MCF 10A (cell line): ENCODE measurements around the gene PDCD6IP. TPM values are rescaled to one million over a fixed set of nuclear protein-coding genes. Genes with fewer than 3 reads are reported as not detected.
A peak's percentile ranks its signal among the peaks of the same experiment; 100 is the strongest.
"Not testable (repeated sequence)": the region's sequence is repeated elsewhere in the genome, so short reads cannot be mapped to it uniquely, and the experiment has no call there.

Experiments
- BruUV-seq: library from RNA; stranded (reverse); fragments of 400-500 nt; replicated peaks from 2 replicates; lab custom pipeline; 2021; lab: Mats Ljungman, UMichigan
- CTCF ChIA-PET: fragments of 300-600 bp; sonication (Branson Sonifier 250); formaldehyde crosslinking; extraction: SDS; loops from one replicate; lab custom pipeline; 2021; ENCODE audit warnings: antibody characterized with exemption, inconsistent platforms; lab: Yijun Ruan, JAX
- POLR2A ChIA-PET: fragments of 300-600, 350-650 bp; sonication (Branson Sonifier 250); formaldehyde crosslinking; extraction: SDS; loops from one replicate; lab custom pipeline; 2020; ENCODE audit warnings: antibody characterized with exemption, inconsistent platforms; lab: Yijun Ruan, JAX
- DNase-seq: peaks from one replicate; pipeline ENCODE4 v3.0.0-alpha.2; 2018; ENCODE audit not compliant: unreplicated experiment
- H3K27ac Mint-ChIP-seq: one replicate; pipeline ENCODE4 v1.8.0; 2022; ENCODE audit warnings: mild to moderate bottlenecking, low read depth, mixed read lengths; ENCODE audit not compliant: unreplicated experiment
- H3K27me3 Mint-ChIP-seq: one replicate; pipeline ENCODE4 v1.8.0; 2022; ENCODE audit warnings: mixed read lengths; ENCODE audit not compliant: insufficient read depth, unreplicated experiment
- H3K36me3 Mint-ChIP-seq: one replicate; pipeline ENCODE4 v1.8.0; 2022; ENCODE audit warnings: mild to moderate bottlenecking, moderate library complexity, mixed read lengths; ENCODE audit not compliant: insufficient read depth, unreplicated experiment
- H3K4me1 Mint-ChIP-seq: one replicate; pipeline ENCODE4 v1.8.0; 2022; ENCODE audit warnings: mixed read lengths; ENCODE audit not compliant: insufficient read depth, unreplicated experiment
- H3K4me3 Mint-ChIP-seq: one replicate; pipeline ENCODE4 v1.8.0; 2022; ENCODE audit warnings: mild to moderate bottlenecking, moderate library complexity, mixed read lengths; ENCODE audit not compliant: unreplicated experiment
- H3K9me3 Mint-ChIP-seq: one replicate; pipeline ENCODE4 v1.8.0; 2022; ENCODE audit warnings: mixed read lengths; ENCODE audit not compliant: unreplicated experiment
- CTCF ChIP-seq: fragments of 200-600 bp; IDR thresholded peaks from one replicate; pipeline ENCODE4 v1.8.0; 2022; ENCODE audit warnings: antibody characterized with exemption, mild to moderate bottlenecking; ENCODE audit not compliant: unreplicated experiment
- intact Hi-C: fragments of 100-400 bp; cut with micrococcal nuclease; formaldehyde crosslinking; loops from 2 replicates; pipeline ENCODE4 v1.14.1; 2022
- total RNA-seq: library from RNA; stranded (reverse); gene quantifications from 2 replicates; pipeline ENCODE4 v1.2.3, GENCODE V29; 2022

Gene PDCD6IP
- total RNA-seq, 1 experiment from 2014 or later: 286 TPM

GRCh38 chr3:33751336-33751735 lies 47.1 kb upstream of the PDCD6IP start:
- Mint-ChIP-seq H3K9me3 (peaks cover 13% of the 10 kb centered on the region), H3K36me3 (no peaks in the 10 kb centered on the region), H3K4me3 (no peak overlapping the region), H3K27me3 (no peaks in the 10 kb centered on the region), H3K27ac (no peak overlapping the region), H3K4me1 (peaks cover 6% of the 10 kb centered on the region)
- BruUV-seq: no TSS peak
- DNase-seq: peak; percentile 4
- CTCF ChIA-PET: interaction anchor here (0.8 to 1.4 kb wide), 3 partner anchors 26 to 115 kb away, joined by 3 to 7 read pairs (median 4); no protein-coding TSS in a partner anchor
- intact Hi-C loops: no loop called here
- TF ChIP-seq CTCF: no peak
- POLR2A ChIA-PET: interaction anchor here (0.9 to 1.2 kb wide), 3 partner anchors 23 to 47 kb away, joined by 3 to 5 read pairs (median 4); partner anchors contain the start of gene PDCD6IP

- POLR2A ChIA-PET, DNase-seq, H3K36me3 Mint-ChIP-seq, H3K4me3 Mint-ChIP-seq, BruUV-seq, CTCF ChIA-PET, intact Hi-C loops, H3K27ac Mint-ChIP-seq, H3K27me3 Mint-ChIP-seq: not testable (repeated sequence)
- Mint-ChIP-seq H3K4me1 (peaks cover 14% of the 10 kb centered on the region), H3K9me3 (peaks cover 20% of the 10 kb centered on the region)
These were observed 44.0 kb upstream of the PDCD6IP start for GRCh38 chr3:33754391-33754790.

DNA sequence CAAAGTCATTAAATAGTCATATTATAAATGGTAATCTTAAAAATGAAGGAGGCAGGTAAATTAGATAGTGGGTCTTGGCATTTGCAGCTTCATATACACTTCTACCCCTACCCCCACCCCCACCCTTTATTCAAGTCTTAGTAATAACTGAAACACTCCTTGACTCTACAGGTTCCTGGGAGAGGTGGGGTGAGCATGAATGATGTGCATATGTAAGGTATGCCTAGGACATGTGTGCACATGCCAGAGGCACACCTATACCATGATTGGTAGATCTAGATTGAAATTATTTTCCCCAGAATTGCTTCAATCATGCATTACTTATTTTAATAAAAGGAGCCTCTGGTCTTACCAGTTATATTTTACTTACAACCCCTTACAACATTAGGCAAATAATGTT lies 40.1 kb upstream of the PDCD6IP start:
- TF ChIP-seq CTCF: no peak
- Mint-ChIP-seq H3K9me3 (peaks cover 28% of the 10 kb centered on the region), H3K27me3 (no peaks in the 10 kb centered on the region), H3K4me1 (peaks cover 8% of the 10 kb centered on the region), H3K36me3 (no peaks in the 10 kb centered on the region), H3K27ac (no peak overlapping the region), H3K4me3 (no peak overlapping the region)
- ChIA-PET CTCF (no interaction called here), POLR2A (no interaction called here)
- BruUV-seq: no TSS peak
- intact Hi-C loops: no loop called here
- DNase-seq: no peak

GRCh38 chr3:33758864-33759263 lies 39.6 kb upstream of the PDCD6IP start:
- no peak for DNase-seq
- ChIA-PET POLR2A (interaction anchor here (0.8 to 1.5 kb wide), 4 partner anchors 9 to 43 kb away, joined by 3 to 10 read pairs (median 4); partner anchors contain the start of genes CLASP2 and PDCD6IP), CTCF (interaction anchor here (0.7 to 1.0 kb wide), 2 partner anchors 12 to 18 kb away, joined by 3 read pairs; no protein-coding TSS in a partner anchor)
- no peak overlapping the region for H3K4me3 Mint-ChIP-seq
- TF ChIP-seq CTCF: no peak
- no peaks in the 10 kb centered on the region for H3K27me3 Mint-ChIP-seq
- H3K4me1 Mint-ChIP-seq: peaks cover 8% of the 10 kb centered on the region
- no peaks in the 10 kb centered on the region for H3K36me3 Mint-ChIP-seq
- BruUV-seq: no TSS peak
- no peak overlapping the region for H3K27ac Mint-ChIP-seq
- H3K9me3 Mint-ChIP-seq: peaks cover 28% of the 10 kb centered on the region
- intact Hi-C loops: no loop called here
